Body of pancreas (tissue), 4 donors: Measurements from ENCODE around the gene CRIM1. TPM values are rescaled to one million over a fixed set of nuclear protein-coding genes. Genes with fewer than 3 reads are reported as not detected.

Experiments
- ATAC-seq: fragments of 150-250 bp; one replicate; pipeline ENCODE4 v1.9.1; 2016
- DNase-seq, 4 donors: peaks; one replicate each; pipeline ENCODE4 v3.0.0-alpha.2; 2019
- H3K27ac ChIP-seq, 4 donors: fragments of 200-600 bp; sonication (generic); 1 replicate in 3 of 4; 2 replicates in 1 of 4; pipeline versions ENCODE4 v1.5.1 to v1.6.1; 2016 to 2019; ENCODE audit warnings: mild to moderate bottlenecking in 1 of 4, mixed read lengths in 1 of 4, moderate library complexity in 1 of 4
- H3K27me3 ChIP-seq, 2 donors: fragments of 200-600 bp; sonication (generic); one replicate each; pipeline ENCODE4 v1.6.0; 2016; ENCODE audit warnings: mild to moderate bottlenecking in 1 of 2
- H3K36me3 ChIP-seq, 2 donors: fragments of 200-600 bp; sonication (generic); replicated peaks in 1 of 2; 2 replicates each; pipeline ENCODE4 v1.5.1; 2016; ENCODE audit warnings: low read depth in 2 of 2; ENCODE audit not compliant: insufficient read depth in 1 of 2
- H3K4me1 ChIP-seq: fragments of 200-600 bp; sonication (generic); one replicate; pipeline ENCODE4 v1.6.0; 2016
- H3K4me3 ChIP-seq, 2 donors: fragments of 200-600 bp; sonication (generic); 1 replicate in 1 of 2; 2 replicates in 1 of 2; pipeline ENCODE4 v1.5.1; 2016 to 2019
- H3K9me3 ChIP-seq, 3 donors: fragments of 200-600 bp; sonication (generic); 1 replicate in 2 of 3; 2 replicates in 1 of 3; pipeline ENCODE4 v1.5.1; 2016
- POLR2A ChIP-seq, 3 donors: fragments of 450-650 bp; IDR thresholded peaks; one replicate each; pipeline ENCODE4 v1.6.1; 2016; ENCODE audit warnings: antibody characterized with exemption in 3 of 3, mild to moderate bottlenecking in 2 of 3
- WGBS, 2 donors: methylation state at CpG; one replicate each; pipeline ENCODE4 v1.1.5; 2017; 5-methylcytosine and 5-hydroxymethylcytosine counted together
- intact Hi-C: fragments of 100-400 bp; cut with DNase I; formaldehyde crosslinking; loops from one replicate; pipeline ENCODE4 v1.15.1; 2023
- total RNA-seq, 2 donors: library from RNA; depleted of rRNA; stranded (reverse); fragments of >200 nt; gene quantifications; one replicate each; pipeline ENCODE4 v1.1.0, GENCODE V29; 2016
- TF ChIP-seq, protein P1 (sequence below), 7 experiments: fragments of 450-650 bp in 4 of 7; fragments of 200-600 bp in 3 of 7; sonication (generic) in 3 of 7; IDR thresholded peaks; one replicate each; pipeline ENCODE4 v1.5.1; 2016 to 2019; ENCODE audit warnings: antibody characterized with exemption in 7 of 7

Gene CRIM1
- total RNA-seq, 2 donors from 2014 or later, result 41.5 to 64.6 TPM

DNA sequence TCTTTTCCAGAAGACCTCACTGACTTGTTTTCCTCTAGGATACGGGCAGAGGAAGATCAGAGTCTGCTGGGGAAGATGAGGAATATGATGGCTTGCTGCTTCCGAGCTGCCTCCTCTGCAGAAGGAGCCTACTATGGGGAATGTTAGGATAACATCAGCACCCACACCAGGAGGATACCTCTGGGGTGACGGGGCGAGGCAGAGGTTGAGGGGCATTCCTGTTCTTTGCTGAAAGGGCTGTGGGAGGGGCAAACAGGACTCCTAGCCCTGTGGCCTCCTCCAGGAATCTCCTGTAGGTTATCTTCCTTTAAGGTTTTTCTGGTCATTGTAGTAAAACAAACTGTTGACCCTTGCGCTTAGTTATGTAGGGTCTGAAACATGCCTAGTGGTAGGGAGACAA is 102.5 kb downstream of the CRIM1 start:
- Histone ChIP-seq H3K27me3 (no peaks in the 10 kb centered on the region), H3K27ac (no peak overlapping the region), H3K4me3 (no peak overlapping the region), H3K36me3 (no peaks in the 10 kb centered on the region), H3K9me3 (no peaks in the 10 kb centered on the region), H3K4me1 (peaks cover 25% of the 10 kb centered on the region)
- 73 to 84% methylated on average over 5 of the region's 5 CpGs for WGBS, 2 donors
- DNase-seq, result no peak
- ATAC-seq, result no peak
- intact Hi-C loops, result no loop called here
- TF ChIP-seq, protein P1, sequence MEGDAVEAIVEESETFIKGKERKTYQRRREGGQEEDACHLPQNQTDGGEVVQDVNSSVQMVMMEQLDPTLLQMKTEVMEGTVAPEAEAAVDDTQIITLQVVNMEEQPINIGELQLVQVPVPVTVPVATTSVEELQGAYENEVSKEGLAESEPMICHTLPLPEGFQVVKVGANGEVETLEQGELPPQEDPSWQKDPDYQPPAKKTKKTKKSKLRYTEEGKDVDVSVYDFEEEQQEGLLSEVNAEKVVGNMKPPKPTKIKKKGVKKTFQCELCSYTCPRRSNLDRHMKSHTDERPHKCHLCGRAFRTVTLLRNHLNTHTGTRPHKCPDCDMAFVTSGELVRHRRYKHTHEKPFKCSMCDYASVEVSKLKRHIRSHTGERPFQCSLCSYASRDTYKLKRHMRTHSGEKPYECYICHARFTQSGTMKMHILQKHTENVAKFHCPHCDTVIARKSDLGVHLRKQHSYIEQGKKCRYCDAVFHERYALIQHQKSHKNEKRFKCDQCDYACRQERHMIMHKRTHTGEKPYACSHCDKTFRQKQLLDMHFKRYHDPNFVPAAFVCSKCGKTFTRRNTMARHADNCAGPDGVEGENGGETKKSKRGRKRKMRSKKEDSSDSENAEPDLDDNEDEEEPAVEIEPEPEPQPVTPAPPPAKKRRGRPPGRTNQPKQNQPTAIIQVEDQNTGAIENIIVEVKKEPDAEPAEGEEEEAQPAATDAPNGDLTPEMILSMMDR (IDR thresholded peaks at IDR 0.05), result no peak
- TF ChIP-seq POLR2A (IDR thresholded peaks at IDR 0.05), result no peak

DNA sequence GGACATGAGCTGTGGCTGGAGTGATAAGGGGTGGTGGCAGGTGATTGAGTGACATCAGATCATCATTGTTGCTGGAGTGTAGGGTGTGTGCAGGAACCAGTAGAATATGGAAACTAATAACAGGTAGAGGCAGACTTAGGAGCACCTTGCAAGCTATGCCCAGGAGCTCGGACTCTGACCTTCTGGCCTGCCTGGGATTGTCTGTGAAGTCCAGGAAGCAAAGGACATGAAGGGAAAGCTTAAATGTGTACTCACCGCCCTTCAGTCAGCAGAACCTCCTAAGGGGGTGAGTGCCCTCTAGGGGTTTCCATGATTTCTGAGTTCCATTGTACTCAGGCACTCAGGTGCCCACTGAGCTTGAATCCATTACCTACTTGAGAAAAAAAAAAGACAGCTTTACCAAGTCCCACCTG is 104.2 kb downstream of the CRIM1 start:
- H3K9me3 ChIP-seq, result no peaks in the 10 kb centered on the region
- no peak overlapping the region for H3K27ac ChIP-seq
- H3K4me3 ChIP-seq, result no peak overlapping the region
- no peaks in the 10 kb centered on the region for H3K27me3 ChIP-seq
- DNase-seq, result peak; percentile 20 to 35 (median 23)
- intact Hi-C loops, result no loop called here
- WGBS, 2 donors, result 21 to 30% methylated on average over 2 of the region's 2 CpGs
- no peaks in the 10 kb centered on the region for H3K36me3 ChIP-seq
- ATAC-seq, result no peak
- TF ChIP-seq POLR2A (IDR thresholded peaks at IDR 0.05), result no peak
- TF ChIP-seq, protein P1 (IDR thresholded peaks at IDR 0.05), result peak in 4 of 7 experiments; percentile 30 to 40 (median 35)
- H3K4me1 ChIP-seq, result peaks cover 25% of the 10 kb centered on the region

DNA sequence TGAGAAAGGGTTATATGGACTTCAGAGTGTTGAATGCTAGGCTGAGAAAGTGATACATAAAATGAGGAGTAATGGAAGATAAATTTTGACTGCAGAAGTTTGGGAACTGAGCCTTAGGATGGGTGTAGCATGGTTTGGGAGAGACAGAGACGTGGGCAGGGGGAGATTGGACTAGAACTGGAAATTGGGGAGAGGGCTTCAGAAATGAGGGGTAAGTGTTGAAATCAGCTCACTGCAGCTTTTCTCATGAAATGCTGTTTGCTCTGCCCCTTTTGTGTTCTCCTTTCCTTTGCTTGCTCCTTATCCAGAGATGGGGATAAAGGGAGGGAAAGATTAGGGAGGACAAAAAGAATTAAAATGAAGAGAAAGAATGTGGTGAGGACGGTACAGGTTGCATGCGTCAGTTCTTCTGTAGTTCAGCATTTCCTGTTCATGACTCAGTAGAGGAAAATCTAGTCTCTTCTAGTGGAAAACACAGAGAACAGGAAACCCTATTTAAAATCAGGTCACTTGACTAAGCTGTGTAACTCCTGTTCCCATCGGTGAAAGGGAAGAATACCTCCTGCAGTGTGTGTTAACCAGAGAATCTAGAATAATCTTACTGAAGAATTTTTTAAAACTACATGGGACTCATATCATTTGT is 105.6 kb downstream of the CRIM1 start:
- DNase-seq (no peak), ATAC-seq (peak; percentile 69)
- Histone ChIP-seq H3K4me3 (no peak overlapping the region), H3K27me3 (no peaks in the 10 kb centered on the region), H3K36me3 (no peaks in the 10 kb centered on the region), H3K4me1 (peaks cover 25% of the 10 kb centered on the region), H3K9me3 (no peaks in the 10 kb centered on the region), H3K27ac (peak overlapping the region in 3 of 4 donors; percentile 61 to 64 (median 62))
- 30 to 36% methylated on average over 4 of the region's 4 CpGs for WGBS, 2 donors
- intact Hi-C loops, result no loop called here
- TF ChIP-seq, protein P1 (IDR thresholded peaks at IDR 0.05), result no peak
- TF ChIP-seq POLR2A (IDR thresholded peaks at IDR 0.05), result peak in 1 of 3 donors; percentile 10

DNA sequence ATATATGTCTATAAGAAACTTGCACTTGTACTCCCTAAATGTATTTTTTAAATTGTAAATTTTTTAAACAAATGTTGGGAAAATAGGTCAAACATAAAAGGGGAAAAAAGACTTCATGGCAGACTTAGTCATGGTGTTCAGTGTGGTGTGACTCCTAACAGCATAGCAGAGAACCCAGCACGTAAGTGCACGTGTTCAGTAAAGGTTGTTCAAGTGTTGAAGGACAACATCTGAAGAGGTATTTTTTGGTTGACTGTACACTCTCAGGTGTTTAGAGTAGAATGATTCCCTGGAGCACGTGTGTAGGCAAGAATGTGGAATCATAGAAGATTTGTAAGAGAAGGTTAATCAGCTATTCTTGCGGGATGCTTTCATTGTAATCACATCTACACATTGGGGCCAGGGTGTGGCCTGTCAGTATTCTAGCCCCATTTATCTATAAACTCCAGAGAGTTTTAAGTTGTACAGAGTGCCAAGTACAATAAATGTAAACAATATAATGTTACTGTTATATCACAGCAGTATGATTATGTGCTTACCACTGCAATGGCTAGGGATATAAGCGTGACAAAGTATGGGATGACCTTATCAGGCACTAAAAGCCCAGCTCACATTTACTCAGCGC is 106.8 kb downstream of the CRIM1 start:
- H3K9me3 ChIP-seq, result no peaks in the 10 kb centered on the region
- TF ChIP-seq, protein P1 (IDR thresholded peaks at IDR 0.05), result no peak
- H3K36me3 ChIP-seq, result no peaks in the 10 kb centered on the region
- WGBS, 2 donors, result 83 to 84% methylated on average over 6 of the region's 6 CpGs
- no peak for DNase-seq
- H3K4me3 ChIP-seq, result no peak overlapping the region
- no peaks in the 10 kb centered on the region for H3K27me3 ChIP-seq
- no peak overlapping the region for H3K27ac ChIP-seq
- H3K4me1 ChIP-seq, result peaks cover 20% of the 10 kb centered on the region
- intact Hi-C loops, result no loop called here
- no peak for ATAC-seq

DNA sequence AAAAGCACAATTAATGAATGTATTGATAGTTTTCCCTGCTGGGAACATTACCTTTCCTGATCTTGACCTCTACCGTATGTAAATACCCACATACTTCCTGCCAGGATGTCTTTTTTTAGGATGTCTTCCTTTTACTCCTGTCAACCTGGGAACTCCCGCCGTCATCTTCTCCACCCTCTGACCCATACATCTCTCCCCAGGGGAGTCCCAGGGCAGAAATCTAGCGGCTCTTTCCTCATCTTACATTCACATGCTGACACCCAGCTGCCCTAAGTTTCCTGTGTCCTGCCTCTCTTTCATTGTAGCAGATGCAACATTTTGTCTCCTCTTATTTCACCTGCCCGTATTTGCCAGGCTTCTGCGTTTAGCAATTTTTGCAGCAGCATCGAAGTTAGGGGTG is 107.8 kb downstream of the CRIM1 start:
- Histone ChIP-seq H3K36me3 (no peaks in the 10 kb centered on the region), H3K27ac (no peak overlapping the region), H3K27me3 (no peaks in the 10 kb centered on the region), H3K4me1 (peaks cover 20% of the 10 kb centered on the region), H3K9me3 (no peaks in the 10 kb centered on the region), H3K4me3 (no peak overlapping the region)
- ATAC-seq, result no peak
- TF ChIP-seq, protein P1 (IDR thresholded peaks at IDR 0.05), result no peak
- TF ChIP-seq POLR2A (IDR thresholded peaks at IDR 0.05), result no peak
- no peak for DNase-seq
- intact Hi-C loops, result no loop called here
- 73 to 75% methylated on average over 7 of the region's 7 CpGs for WGBS, 2 donors
